AG09319 (cell line): Measurements from ENCODE around the gene PWP2.

Experiments used
- DNase-seq: peaks from one replicate; pipeline ENCODE4 v3.0.0-alpha.2; 2010; ENCODE audit warnings: low read depth; ENCODE audit errors: extremely low read depth
- CTCF ChIP-seq: IDR thresholded peaks from 2 replicates; pipeline ENCODE4 v1.5.1; 2011; ENCODE audit warnings: low read depth, mild to moderate bottlenecking, inconsistent platforms, low read length, moderate library complexity

PWP2 gene

GRCh38 chr21:44083631-44084291 is 23.4 kb upstream of the PWP2 start:
- TF ChIP-seq CTCF = no peak
- no peak for DNase-seq

DNA sequence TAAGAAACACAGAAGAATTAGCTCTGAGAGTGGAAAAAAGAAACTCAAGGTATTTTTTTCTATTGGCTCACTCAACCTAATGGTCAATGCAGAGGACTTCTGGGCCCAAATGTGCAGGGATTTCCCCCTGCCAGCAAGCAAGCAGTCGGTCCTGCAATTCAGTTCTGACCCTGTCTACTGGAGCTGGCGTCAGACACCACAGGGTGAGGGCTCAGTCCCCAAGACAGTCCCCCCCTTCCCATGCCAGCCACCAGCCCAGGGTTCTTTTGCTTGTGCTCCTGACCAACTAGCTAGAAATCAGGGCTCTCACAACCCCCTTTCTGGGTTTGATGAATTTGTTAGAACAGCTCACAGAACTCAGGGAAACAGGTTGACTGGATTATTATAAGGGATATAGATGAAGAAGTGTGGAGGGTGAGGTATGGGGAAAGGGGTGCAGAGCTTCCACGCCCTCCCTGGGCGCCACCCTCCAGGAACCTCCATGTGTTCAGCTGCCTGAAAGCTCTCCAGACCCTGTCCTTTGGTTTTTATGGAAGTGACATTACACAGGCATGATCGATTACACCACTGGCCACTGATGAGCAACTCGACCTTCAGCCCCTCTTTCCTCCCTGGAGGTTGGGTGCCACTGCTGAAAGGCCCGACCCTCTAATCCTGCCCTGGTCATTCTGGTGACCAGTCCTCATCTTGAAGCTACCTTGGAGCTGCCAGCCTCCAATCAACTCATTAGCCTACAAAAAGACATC is 22.5 kb upstream of the PWP2 start:
- TF ChIP-seq CTCF = no peak
- no peak for DNase-seq

DNA sequence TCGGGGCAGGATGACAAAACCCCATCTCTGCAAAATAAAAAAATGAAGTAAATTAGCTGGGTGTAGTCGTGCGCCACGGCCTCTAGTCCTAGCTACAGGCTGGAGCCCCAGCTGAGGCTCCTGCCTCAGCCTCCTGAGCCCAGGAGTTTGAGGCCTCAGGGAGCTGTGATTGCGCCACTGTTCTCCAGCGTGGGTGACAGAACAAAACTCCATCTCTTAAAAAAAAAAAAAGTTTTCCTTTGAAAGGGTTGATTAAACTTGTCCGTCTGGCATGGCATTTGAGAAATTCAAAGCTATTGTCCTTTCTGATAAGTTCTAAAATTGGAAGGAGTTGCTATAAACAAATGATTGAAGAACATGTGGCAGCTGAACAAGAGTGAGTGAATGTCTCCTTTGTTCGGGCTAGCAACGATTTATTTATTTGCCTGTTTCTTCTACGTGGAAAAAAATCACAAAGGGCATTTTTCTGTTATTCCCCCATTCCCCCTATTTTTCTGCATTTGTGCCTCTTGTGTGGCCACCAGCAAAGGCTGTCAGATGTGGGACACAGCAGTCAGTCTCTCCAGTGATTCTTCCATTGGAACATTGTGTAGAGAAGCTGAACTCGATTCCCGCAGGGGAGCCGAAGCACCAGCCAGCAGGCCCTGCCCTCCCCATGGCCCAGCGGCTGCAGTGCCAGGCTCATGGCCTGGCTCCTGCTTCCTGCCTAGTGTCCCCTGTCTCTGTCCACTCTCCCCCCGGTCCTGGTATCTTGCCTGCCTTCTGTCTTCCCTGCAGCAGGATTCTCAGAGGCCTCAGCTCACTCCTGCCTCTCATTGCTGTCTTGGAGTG is 21.5 kb upstream of the PWP2 start:
- no peak for DNase-seq
- no peak for TF ChIP-seq CTCF

DNA sequence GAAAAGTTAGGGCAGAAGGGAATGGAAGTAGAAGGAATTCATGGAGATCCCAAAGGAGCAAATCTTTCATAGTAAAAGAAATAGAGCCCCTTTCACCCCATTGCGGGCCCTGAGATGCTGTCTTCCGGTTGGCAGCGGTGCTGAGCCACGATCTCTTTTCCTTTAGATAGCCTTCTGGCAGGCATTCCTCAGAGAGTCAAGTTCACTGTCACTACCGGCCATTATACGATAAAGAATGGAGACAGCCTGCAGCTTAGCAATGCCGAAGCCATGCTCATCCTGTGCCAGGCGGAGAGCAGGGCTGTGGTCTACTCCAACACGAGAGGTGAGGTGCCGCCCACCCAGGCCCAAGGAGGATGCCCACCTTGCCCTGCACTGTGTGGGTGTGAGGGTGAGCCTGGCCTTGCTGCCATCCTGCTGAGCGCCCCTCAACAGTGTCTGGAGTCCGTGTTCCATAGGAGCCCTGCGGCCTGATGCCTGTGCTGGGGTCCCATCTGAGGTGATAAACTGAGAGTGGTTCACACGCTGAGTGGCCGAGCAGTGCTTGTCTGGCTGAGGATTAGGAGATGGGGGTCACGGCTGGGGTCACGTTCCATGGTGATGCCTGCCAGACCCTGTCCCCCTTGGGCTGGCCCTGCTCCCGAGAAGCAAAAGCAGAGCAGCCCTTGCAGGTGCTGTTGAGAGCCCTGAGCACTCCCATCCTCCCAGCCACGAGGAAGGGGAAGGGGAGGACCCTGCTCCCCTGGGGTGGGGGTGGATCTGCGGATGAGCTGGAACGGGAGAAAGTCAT is 20.4 kb upstream of the PWP2 start:
- no peak for TF ChIP-seq CTCF
- DNase-seq = no peak

- DNase-seq = no peak
- TF ChIP-seq CTCF = no peak
Measured at GRCh38 chr21:44087426-44088400, 19.5 kb upstream of the PWP2 start.

DNA sequence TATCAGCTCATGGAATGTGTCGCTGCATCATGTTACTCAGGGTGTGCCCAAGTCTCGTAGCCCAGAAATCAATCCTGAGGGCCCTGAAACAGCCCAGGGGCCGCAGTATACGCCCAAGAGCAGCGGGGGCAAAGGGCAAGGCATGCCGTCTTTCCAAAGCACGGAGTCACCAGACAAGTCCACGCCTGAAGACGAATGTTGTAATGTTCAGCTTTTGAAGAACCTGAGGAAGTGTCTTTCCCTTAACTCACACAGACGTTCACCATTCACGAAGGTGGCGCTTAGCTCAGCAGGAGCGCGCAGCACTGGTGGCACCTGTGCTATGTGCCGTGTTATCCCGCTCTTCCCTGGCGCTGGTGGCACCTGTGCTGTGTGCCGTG is 18.8 kb upstream of the PWP2 start:
- no peak for TF ChIP-seq CTCF

More for the DNA sequence above, 18.8 kb upstream of the PWP2 start:
- DNase-seq = no peak
